Chondrocyte (in vitro differentiated cells): ENCODE measurements around the gene RIPOR2. TPM values are rescaled to one million over a fixed set of nuclear protein-coding genes. Genes with fewer than 3 reads are reported as not detected.

ENCODE experiments used
- DNase-seq: peaks from one replicate; pipeline ENCODE4 v3.0.0; 2021; ENCODE audit warnings: mixed read lengths, low spot score
- H3K27ac Mint-ChIP-seq: one replicate; pipeline ENCODE4 v1.8.0; 2021; ENCODE audit warnings: mild to moderate bottlenecking, moderate library complexity, mixed read lengths; ENCODE audit not compliant: unreplicated experiment
- H3K27me3 Mint-ChIP-seq: 2 replicates; pipeline ENCODE4 v1.8.0; 2021; ENCODE audit warnings: low read depth, mixed read lengths
- H3K36me3 Mint-ChIP-seq: 2 replicates; pipeline ENCODE4 v1.8.0; 2021; ENCODE audit warnings: low read depth, mixed read lengths
- H3K4me1 Mint-ChIP-seq: 2 replicates; pipeline ENCODE4 v1.8.0; 2021; ENCODE audit warnings: low read depth, mild to moderate bottlenecking, mixed read lengths
- H3K4me3 Mint-ChIP-seq: one replicate; pipeline ENCODE4 v1.8.0; 2021; ENCODE audit warnings: mild to moderate bottlenecking, moderate library complexity, mixed read lengths; ENCODE audit not compliant: unreplicated experiment
- H3K9me3 Mint-ChIP-seq: 2 replicates; pipeline ENCODE4 v1.8.0; 2021; ENCODE audit warnings: low read depth, mixed read lengths
- total RNA-seq: library from RNA; stranded (reverse); gene quantifications from 3 replicates; pipeline ENCODE4 v1.2.1, GENCODE V29; 2021
- TF ChIP-seq, protein P1 (sequence below): fragments of 200-600 bp; sonication (generic); IDR thresholded peaks from 2 replicates; pipeline ENCODE4 v1.5.0; 2021; ENCODE audit warnings: antibody characterized with exemption, mild to moderate bottlenecking, moderate library complexity

Gene RIPOR2
- total RNA-seq, 1 donor from 2014 or later, result 0.62 TPM

DNA sequence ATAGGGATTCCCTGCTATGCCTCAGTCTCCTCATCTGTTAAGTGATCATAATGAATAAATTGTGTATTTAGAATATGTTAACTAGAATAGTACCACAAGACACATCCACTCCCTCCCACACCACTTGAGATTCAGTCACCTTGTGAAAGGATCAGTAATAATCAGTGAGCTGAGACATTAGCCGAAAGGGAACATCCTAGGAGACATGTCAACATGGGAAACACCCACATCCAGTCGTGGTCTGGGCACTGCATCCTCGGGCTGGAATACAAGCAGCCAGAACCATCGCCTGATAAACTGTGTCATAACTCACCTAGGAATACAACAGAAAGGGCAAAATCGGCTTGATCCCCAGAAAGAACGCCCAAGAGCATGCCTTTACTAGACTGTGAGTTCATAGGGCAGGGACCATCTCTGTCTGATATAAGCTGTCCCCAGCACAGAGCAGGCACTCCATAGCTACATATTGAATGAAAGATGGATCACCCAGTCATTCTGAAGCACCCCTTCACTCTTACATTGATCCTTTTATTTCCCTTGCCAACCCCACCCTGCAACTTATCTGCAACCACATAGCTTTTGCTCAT is 23.9 kb downstream of the RIPOR2 start:
- DNase-seq, result no peak
- Mint-ChIP-seq H3K9me3 (no peaks in the 10 kb centered on the region), H3K4me1 (peaks cover 35% of the 10 kb centered on the region), H3K4me3 (peak overlapping the region; percentile 90), H3K36me3 (no peaks in the 10 kb centered on the region), H3K27me3 (no peaks in the 10 kb centered on the region), H3K27ac (no peak overlapping the region)
- TF ChIP-seq, protein P1, sequence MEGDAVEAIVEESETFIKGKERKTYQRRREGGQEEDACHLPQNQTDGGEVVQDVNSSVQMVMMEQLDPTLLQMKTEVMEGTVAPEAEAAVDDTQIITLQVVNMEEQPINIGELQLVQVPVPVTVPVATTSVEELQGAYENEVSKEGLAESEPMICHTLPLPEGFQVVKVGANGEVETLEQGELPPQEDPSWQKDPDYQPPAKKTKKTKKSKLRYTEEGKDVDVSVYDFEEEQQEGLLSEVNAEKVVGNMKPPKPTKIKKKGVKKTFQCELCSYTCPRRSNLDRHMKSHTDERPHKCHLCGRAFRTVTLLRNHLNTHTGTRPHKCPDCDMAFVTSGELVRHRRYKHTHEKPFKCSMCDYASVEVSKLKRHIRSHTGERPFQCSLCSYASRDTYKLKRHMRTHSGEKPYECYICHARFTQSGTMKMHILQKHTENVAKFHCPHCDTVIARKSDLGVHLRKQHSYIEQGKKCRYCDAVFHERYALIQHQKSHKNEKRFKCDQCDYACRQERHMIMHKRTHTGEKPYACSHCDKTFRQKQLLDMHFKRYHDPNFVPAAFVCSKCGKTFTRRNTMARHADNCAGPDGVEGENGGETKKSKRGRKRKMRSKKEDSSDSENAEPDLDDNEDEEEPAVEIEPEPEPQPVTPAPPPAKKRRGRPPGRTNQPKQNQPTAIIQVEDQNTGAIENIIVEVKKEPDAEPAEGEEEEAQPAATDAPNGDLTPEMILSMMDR, result no peak

DNA sequence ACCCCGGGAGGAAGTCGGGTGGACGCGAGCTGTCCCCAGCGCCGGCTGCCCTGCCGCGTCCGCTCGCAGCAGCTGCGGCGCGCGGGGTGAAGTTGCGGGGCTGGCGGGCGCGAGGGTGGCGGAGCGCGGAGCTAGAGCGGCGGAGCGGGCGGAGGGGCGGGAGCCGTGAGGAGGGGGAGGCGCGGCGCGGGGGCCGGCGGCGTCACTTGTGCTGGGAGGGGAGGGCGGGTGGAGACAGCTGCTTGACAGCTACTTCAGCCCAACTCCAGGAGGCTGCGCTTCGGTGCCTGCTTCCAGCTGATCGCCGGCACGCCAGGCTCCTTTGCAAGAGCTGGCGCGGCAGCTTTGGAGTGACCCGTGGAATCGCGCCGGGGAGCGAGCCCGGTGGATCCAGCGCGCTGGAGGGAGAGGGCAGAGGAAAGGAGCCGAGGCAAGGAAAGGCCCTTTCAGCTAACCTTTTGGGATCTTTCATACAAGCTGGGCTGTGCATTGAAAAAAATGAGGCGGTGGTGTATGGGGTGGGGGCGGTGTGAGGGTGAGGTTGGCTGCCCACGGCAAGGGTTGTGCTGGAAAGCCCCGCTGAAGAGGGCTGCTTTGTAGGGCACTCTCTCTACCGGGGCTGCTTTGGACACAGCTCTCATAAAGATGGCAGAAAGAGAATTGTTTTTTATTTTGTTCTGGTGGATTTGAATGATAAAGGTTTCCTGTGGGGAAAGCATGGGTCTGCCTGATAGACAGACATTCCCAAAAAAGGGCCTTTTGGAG is 24.6 kb downstream of the RIPOR2 start:
- peaks cover 35% of the 10 kb centered on the region for H3K4me1 Mint-ChIP-seq
- no peaks in the 10 kb centered on the region for H3K27me3 Mint-ChIP-seq
- peak overlapping the region; percentile 73 for H3K27ac Mint-ChIP-seq
- H3K36me3 Mint-ChIP-seq, result no peaks in the 10 kb centered on the region
- H3K9me3 Mint-ChIP-seq, result no peaks in the 10 kb centered on the region
- peak overlapping the region; percentile 90 for H3K4me3 Mint-ChIP-seq
- no peak for DNase-seq
- TF ChIP-seq, protein P1, result no peak

DNA sequence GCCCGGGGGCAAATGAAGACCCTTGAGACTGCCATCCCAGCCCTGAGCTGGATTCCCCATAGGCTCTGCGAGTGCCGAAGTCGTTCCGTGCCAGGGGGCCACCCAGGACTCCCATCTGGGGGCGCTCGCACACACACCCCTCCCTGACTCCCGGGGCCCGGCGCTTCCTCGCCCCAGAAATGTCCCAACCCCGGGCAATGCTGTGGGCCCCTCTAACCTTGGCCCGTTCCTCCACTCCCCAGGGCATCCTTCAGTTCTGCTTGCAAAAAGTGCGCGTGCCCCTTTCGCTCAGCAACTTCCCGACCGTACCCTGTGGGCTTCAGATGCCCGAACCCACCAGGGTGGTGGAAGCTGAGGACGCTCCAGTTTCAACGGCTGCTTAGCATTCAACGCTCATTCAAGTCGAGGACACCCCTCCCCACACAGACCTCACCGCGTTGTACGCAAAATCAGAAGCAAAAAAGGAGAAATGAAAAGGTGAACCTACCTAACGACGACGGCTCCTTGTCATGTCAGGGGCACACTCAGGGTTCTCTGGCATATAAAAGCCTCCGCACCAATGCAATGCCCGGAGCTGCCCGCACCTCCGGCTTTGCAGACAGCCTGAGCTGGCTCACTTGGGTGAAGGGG is 25.3 kb downstream of the RIPOR2 start:
- TF ChIP-seq, protein P1, result peak; percentile 61
- Mint-ChIP-seq H3K9me3 (no peaks in the 10 kb centered on the region), H3K27ac (peak overlapping the region; percentile 11), H3K36me3 (no peaks in the 10 kb centered on the region), H3K27me3 (no peaks in the 10 kb centered on the region), H3K4me3 (peak overlapping the region; percentile 90), H3K4me1 (peaks cover 35% of the 10 kb centered on the region)
- no peak for DNase-seq

DNA sequence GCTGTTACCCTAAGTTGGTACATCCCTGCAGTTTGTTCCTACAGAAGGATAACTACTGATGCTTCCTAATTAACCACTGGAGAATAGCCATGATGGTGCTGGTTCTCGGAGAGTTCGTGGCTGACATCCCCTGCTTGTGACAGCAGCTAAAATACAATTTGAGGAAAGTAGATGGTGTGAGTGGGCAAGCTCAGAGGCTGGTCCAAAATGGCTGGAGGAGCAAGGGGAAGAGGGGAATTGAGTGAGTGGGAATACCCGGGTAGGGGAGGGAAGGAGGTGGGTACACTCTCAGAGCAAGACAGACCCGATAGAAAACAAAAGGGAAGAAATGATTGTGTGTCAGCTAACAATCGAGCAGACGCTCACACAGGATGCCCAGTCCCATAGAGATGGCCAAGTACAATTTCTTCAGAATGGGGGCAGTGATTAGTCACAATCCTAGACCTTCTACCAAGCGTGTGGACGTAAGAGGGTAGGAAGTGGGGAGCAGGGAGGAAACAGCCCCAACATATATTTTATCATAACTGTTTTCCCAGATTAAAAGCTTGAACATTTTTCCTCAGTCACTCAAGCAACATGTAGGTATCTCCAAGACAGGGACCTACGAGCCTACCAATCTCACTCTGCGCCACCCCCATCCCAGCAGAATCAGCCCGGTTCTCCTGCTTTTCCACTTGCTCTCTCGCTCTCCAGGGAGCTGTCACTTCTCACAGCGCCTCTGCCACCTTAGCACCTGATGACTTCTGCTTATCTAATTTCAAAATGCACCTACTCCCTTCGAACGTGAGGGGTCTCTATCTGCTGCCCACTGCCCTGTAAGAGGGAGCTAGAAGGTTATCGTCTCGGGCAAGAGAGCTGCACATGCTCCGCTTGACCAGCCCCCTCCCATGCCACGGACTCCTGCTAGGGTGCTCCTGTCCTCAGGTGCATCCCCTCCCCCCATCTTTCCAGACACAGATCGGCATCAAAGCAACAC is 26.2 kb downstream of the RIPOR2 start:
- no peak for DNase-seq
- H3K27ac Mint-ChIP-seq, result peak overlapping the region; percentile 39
- H3K4me3 Mint-ChIP-seq, result peak overlapping the region; percentile 90
- peaks cover 35% of the 10 kb centered on the region for H3K4me1 Mint-ChIP-seq
- H3K27me3 Mint-ChIP-seq, result no peaks in the 10 kb centered on the region
- no peaks in the 10 kb centered on the region for H3K9me3 Mint-ChIP-seq
- no peaks in the 10 kb centered on the region for H3K36me3 Mint-ChIP-seq
- TF ChIP-seq, protein P1, result no peak

DNA sequence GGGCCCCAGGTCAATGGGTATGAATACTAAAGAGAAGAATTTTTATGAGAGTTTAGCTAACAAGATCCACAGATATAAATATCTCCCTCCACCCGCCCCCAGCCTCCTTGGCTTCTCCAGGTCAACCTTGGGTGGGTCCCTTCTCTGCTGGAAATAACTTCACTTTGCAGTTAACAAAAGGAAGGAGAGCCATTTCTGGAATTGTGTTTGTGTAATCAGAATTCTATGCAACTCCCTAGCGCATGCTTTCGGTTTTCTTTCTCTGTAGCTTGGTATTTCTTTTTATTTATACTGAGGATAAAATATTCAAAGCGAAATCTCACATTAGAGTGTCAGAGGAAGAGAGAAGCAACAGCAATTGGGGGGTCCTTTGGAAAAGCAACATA is 27.1 kb downstream of the RIPOR2 start:
- DNase-seq, result no peak

More for the DNA sequence above, 27.1 kb downstream of the RIPOR2 start:
- no peak overlapping the region for H3K4me3 Mint-ChIP-seq
- H3K4me1 Mint-ChIP-seq, result peaks cover 35% of the 10 kb centered on the region
- H3K27me3 Mint-ChIP-seq, result no peaks in the 10 kb centered on the region
- H3K27ac Mint-ChIP-seq, result no peak overlapping the region
- no peaks in the 10 kb centered on the region for H3K9me3 Mint-ChIP-seq
- TF ChIP-seq, protein P1, result no peak
- no peaks in the 10 kb centered on the region for H3K36me3 Mint-ChIP-seq
